ENCODE measurements around the gene ZNF174. TPM values are rescaled to one million over a fixed set of nuclear protein-coding genes. Genes with fewer than 3 reads are reported as not detected.
A peak's percentile ranks its signal among the peaks of the same experiment; 100 is the strongest.

ZNF174 gene
- total RNA-seq, 1 donor from 2014 or later, result 8.0 TPM

DNA sequence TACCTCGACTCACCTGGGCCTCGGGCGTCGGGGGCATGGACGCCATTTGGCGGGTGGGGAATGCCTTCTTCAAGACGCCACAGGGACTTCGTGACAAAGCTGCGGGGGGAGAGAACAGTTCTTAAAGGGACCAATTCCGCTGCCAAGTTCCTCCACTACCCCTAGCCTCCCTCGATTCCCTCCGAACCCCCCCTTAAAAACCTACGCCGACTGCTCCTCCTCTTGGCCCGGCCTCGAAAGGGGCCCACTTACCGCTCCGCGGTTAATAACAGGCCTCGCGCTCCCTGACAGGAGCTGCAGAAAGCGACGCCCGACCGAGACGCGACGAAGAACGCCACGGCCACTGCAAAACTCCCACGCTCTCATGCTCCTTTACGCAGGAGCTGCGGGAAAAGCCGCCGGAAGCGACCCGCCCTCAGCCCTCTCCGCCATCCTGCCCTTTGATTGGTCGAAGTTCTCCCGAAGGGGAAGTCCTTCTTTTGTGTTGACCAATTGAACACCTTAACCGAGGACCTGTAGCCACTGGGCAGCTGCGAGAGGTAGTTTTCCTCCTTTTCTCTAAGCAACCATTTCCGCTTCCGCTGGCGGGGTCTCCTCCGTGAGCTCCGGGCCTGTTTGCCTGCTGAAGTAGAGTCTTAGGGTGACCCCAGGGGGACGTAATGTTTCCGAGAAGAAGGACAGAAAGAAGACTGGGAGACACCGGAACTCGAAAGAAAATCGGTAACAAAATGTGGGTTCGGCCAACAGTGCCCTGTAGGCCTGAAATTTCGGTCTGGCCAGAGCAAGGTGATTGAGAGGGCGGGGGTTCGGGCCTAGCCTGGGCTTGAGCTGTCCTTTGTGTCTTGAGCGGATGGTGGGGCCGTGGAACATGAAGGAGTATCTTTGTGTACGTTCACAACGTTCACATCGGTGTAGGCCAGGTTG is 42.4 kb downstream of the ZNF174 start, which contains the start of the genes NAA60 and ZNF597:
NAA60 (plus strand) TSS at position 573 of the 924 bp plus-strand sequence. CDS start 32,548 bp downstream, outside the sequence.
ZNF597 (minus strand) TSS at position 397 of the 924 bp plus-strand sequence; CDS start at position 46, 351 bp downstream.
- peak; percentile 81 for DNase-seq

DNA sequence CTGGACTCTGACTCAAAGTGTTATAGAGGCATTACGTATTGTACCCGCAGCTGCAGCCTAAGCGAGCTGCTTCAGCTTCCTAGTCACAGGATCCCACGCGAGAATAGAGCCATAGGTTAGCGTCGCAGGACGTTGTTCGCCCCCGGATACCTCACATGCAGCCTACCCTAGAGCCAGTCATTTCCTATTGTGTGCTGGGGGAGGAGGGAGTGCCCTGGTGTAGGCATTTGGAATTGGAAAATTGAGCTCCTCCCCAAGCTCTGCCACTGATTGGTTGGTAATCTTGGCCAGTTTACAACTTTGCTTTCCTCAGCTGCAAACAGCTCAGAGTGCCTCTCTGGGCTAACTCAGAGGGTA is 43.0 kb downstream of the ZNF174 start:
- no peak for DNase-seq

DNA sequence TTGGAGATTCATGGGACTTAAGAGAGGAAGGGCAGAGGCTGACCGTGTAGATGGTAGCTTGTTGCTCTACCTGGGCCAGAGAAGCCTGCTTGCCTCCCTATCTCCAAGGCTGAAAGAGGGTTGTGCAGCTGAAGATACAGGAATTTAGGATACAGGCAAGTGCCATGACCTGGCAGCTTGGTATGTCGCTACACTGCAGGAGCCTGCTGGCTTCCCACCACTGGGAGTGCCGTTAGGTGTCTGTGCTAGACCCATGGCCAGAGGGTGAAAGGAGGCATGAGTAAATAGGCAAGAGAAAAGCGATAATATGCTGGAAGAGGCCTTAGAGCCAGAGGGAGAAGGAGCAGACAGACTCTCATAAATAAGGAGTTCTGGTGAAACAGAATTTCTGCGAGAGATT is 53.1 kb downstream of the ZNF174 start:
- no peak for DNase-seq

DNA sequence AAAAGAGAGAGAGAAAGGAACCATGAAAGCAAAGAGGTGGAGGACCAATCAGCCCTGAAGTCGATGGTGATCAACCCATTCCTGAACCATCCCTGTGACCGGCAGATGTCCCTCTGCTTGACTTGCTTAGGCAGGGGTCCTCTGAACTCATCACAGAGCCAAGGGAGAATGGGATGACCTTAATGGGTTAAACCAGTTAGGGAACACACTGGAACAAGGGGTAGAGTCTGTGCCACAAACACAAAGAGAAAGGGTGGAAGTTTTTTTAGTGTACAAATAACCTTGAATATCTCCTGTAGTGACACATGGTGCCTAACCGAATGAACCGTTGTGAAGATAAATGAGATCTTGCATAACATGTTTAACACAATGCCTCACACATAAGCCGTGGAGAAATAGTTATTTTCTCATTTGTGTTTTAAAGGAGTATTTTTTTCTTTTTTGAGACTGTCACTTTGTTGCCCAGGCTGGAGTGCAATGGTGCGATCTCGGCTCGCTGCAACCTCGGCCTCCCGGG is 53.7 kb downstream of the ZNF174 start:
- no peak for DNase-seq

DNA sequence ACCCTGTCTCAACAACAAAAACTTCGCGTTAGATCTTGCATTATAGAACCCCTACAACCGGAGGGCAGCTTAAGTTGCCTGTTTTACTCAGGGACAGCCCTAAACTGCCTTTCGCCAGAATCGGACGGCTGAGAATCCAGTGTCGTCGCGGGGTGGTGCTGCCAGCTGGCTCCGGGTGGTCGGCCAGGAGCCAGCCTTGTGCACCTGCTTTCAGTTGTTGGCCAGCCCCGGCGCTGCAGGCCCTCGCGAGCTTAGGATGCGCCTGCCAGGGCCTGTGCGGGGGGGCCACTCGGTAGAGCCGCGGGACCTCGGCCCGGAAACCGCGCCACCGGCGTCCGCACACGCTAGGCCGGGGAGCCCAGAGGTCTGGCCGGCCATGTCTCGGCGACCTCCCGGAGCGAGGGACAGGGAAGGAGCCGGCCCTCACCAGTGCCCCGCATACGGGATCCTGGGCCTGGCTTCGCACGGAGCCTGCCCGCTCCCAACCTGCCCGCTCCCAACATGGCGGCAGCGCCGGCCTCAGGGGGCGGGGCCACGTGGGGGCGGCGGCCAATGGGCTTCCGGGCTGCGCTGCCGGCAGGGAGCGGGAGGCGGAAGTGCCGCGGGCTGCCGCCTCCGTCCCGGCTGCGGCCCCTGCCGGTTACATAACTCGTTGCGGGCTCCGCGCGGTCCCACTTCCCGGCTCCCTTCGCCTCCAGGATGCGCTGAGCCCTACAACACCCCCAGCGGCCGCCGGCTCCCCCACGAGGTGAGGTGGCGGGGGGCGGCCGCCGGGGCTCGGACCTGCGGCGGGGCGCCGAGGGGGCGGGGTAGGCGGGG is 56.6 kb downstream of the ZNF174 start:
- DNase-seq, result peak; percentile 89

DNA sequence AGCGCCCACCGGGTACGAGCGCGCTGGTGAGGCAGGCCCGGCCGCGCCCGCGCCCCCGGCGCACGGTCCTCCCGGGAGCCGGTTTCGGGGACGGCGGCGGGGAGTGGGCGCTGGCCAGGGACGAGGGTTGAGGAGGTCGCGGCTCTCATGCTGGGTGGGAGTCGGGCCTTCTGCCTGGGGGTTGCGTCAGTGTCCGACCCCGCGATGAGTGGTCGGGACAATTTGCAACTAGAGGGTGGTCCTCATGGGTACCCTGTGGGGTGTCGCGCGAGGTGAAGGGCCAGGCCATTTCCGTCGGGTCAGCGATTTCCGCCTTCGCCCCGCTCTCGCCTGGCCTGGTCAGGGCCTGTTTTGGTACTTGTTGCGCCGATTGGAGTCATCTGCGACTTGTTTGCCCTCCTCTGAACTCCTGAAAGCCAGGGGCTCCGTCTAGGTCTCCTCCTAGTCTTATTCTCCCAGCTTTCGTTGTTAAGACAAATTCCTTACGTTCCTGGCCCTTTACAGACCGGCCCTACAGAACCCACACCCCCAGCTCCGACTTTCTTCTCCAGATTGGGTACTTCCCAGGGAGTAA is 57.4 kb downstream of the ZNF174 start:
- no peak for DNase-seq

DNA sequence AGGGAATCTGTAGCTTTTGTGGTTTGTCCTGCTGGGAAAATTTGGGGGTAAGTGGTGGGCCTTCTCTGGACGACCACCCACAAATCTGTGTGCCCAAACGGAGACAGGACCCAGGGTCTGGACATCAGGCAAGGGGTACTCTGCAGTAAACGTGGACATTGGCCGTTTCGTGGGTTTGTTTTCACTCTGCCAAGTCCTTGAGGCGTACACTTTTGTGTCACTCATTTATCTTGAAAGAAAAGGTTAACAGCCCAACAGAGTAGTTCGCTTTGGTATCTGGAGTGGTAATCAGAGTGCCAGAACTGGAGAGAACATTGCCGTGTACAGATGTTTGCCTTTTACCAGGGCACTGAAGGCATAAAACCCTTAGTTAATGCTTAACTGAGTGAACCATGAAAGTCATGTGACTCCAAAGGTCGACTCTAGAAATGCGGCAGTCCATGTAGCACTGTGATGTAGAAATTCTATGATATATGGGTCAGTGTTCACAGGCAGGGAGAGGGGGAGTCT is 57.9 kb downstream of the ZNF174 start:
- no peak for DNase-seq

Other genes starting within 250 kb of the ZNF174 start
- 0.78 TPM for gene OR1F1, start 213.0 kb upstream of the ZNF174 start, total RNA-seq
- 17.9 TPM for gene ZNF200, start 166.1 kb upstream of the ZNF174 start, total RNA-seq
- 0.47 TPM for gene MEFV, start 144.6 kb upstream of the ZNF174 start, total RNA-seq
- 55.4 TPM for gene ZNF263, start 117.7 kb upstream of the ZNF174 start, total RNA-seq
- 26.4 TPM for gene TIGD7, start 95.8 kb upstream of the ZNF174 start, total RNA-seq
- 35.4 TPM for gene ZNF75A, start 95.7 kb upstream of the ZNF174 start, total RNA-seq
- 0.62 TPM for gene OR2C1, start 45.3 kb upstream of the ZNF174 start, total RNA-seq
- 10.5 TPM for gene ZSCAN32, start 211 bp upstream of the ZNF174 start, total RNA-seq
- 4.4 TPM for gene ZNF597, start 42.3 kb downstream of the ZNF174 start, total RNA-seq
- gene NAA60, start 42.5 kb downstream of the ZNF174 start, total RNA-seq, result 12.2 TPM
- not detected for gene C16orf90, start 94.3 kb downstream of the ZNF174 start, total RNA-seq
- 38.4 TPM for gene CLUAP1, start 99.8 kb downstream of the ZNF174 start, total RNA-seq
- 0.62 TPM for gene NLRC3, start 176.2 kb downstream of the ZNF174 start, total RNA-seq
- gene SLX4, start 210.4 kb downstream of the ZNF174 start, total RNA-seq, result 6.2 TPM

All from occipital lobe (tissue), 2 donors.